D721Med (cell line): ENCODE data around the gene IL15RA.
"Not testable (repeated sequence)": the region's sequence is repeated elsewhere in the genome, so short reads cannot be mapped to it uniquely, and the experiment has no call there.

Experiments used
- DNase-seq: peaks from one replicate; pipeline ENCODE4 v3.0.0; 2011; ENCODE audit warnings: low spot score; ENCODE audit not compliant: insufficient read length
- FAIRE-seq: peaks from 2 replicates; lab custom pipeline; 2011; peaks lifted over from hg19 to GRCh38; lab: Jason Lieb, UNC
- CTCF ChIP-seq: IDR thresholded peaks from 2 replicates; pipeline ENCODE4 v1.5.1; 2012; ENCODE audit warnings: mild to moderate bottlenecking, control low read depth; ENCODE audit not compliant: insufficient read depth; ENCODE audit errors: missing control alignments

The IL15RA gene

GRCh38 chr10:5970066-5970465 lies 7.3 kb downstream of the IL15RA start:
- no peak for DNase-seq
- FAIRE-seq = no peak
- TF ChIP-seq CTCF = no peak

- no peak for DNase-seq
- TF ChIP-seq CTCF = no peak
- FAIRE-seq = no peak
Observed at GRCh38 chr10:5968681-5969453, 8.5 kb downstream of the IL15RA start.

- FAIRE-seq = no peak
- no peak for TF ChIP-seq CTCF
- DNase-seq = no peak
Observed at GRCh38 chr10:5968037-5968680, 9.2 kb downstream of the IL15RA start.

DNA sequence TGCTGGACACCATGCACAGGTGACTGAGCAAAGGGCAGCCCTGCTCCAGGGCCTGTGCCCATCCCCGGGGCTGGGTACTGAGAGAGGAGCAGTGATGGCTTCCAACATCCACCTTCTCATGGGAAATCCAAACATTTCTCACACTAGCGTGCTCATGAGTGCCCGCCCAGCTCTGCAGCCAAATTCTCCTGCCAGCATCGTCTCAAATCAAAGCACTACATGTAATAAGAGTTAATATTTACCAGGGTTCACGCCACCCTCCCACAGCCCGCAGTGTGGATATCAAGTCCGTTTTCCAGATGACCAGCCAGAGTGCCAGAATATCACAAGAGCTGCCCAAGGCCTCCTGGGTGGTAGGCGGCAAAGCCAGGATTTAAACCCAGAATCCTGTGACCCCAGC lies 12.1 kb downstream of the IL15RA start:
- no peak for TF ChIP-seq CTCF
- DNase-seq (no peak), FAIRE-seq (no peak)

GRCh38 chr10:5964736-5965135 lies 12.6 kb downstream of the IL15RA start:
- no peak for DNase-seq
- no peak for FAIRE-seq
- TF ChIP-seq CTCF = no peak

GRCh38 chr10:5963591-5963990 lies 13.8 kb downstream of the IL15RA start:
- DNase-seq (no peak), FAIRE-seq (no peak)
- TF ChIP-seq CTCF = no peak

- TF ChIP-seq CTCF = no peak
- DNase-seq = no peak
- FAIRE-seq = no peak
Observed at GRCh38 chr10:5963071-5963470, 14.3 kb downstream of the IL15RA start.

GRCh38 chr10:5962358-5962940 lies 14.9 kb downstream of the IL15RA start:
- DNase-seq, FAIRE-seq: not testable (repeated sequence)
